NCI-H146 (cell line): ENCODE data around the gene CCDC73.
A peak's percentile ranks its signal among the peaks of the same experiment; 100 is the strongest.
"Not testable (repeated sequence)": the region's sequence is repeated elsewhere in the genome, so short reads cannot be mapped to it uniquely, and the experiment has no call there.

Source experiments
- DNase-seq: peaks from one replicate; lab custom pipeline; 2025; lab: John Stamatoyannopoulos, UW

The CCDC73 gene

DNA sequence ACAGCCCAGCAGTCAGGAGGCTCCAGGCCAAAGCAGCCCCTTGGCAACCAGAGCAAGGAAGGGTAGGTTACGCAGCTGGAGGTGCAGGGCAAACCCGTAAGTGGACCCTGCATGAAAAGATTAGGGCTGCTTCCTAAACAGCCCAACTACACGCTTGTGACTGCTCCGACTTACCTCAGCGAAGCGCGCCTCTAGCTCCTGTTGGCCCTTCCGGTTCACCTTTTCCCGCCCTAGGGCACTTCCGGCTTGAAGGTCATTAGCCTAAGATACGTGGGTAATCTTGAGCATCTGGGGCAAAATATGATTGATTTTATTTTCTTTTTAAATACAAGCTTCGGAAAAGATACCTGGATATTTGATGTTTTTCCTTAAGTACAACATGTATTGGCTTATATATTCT, at the start of gene CCDC73:
Gene CCDC73 (minus strand): TSS at position 224 of the 400 bp plus-strand sequence. CDS start 34,419 bp downstream, outside the sequence.
- no peak for DNase-seq

DNA sequence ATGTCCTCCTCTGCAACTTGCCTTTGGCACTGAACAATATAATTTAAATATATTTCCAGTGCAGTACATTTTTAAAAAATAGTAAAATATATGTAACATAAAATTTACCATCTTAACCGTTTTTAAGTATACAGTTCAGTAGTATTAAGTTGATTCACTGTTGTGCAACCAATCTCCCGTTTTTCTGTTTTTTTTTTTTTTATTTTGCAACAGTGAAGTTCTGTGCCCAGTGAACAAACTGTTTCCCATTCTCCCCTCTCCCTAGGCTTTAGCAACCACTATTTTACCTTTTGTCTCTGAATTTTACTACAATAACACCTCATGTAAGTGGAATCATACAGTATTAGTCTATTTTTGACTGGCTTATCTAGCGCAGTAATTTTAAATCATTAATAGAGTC, 49.1 kb upstream of the CCDC73 start:
- DNase-seq: no peak

DNA sequence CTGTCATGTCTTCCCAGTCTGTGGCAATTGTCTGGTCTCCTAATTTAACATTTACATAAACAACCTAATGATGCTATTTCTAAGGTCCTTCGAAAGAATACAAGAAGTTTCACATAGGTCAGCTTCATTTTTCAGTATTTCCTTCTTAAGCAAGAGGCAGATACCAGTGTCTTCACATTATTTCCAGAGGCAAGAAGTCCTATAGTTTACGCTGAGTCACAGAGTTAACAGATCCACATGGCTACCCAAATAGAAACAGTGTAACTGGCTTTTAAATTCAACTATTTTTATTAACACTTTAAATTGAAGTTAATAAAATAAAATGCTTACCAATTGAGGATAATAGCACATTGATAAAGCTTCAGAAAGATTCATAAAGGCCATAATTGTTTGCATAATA, 46.1 kb upstream of the CCDC73 start:
- no peak for DNase-seq

DNA sequence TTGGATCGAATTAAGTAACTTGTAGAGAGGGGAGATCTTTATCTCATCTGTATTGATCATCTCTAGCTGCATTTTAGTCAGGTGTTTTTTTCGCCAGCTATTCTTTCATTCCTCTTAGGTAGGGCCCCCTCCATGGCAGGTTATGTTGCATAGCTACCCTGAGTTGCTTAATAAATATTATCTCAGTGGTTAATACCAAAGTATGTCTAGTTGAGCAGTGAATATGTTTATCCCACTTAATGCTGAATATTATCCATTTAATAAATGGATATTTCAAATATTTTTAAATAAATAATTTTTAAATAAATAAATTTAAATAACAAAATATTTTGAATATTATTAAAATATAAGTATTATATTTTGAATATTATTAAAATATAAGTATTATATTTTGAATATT, 44.8 kb upstream of the CCDC73 start:
- DNase-seq: no peak

DNA sequence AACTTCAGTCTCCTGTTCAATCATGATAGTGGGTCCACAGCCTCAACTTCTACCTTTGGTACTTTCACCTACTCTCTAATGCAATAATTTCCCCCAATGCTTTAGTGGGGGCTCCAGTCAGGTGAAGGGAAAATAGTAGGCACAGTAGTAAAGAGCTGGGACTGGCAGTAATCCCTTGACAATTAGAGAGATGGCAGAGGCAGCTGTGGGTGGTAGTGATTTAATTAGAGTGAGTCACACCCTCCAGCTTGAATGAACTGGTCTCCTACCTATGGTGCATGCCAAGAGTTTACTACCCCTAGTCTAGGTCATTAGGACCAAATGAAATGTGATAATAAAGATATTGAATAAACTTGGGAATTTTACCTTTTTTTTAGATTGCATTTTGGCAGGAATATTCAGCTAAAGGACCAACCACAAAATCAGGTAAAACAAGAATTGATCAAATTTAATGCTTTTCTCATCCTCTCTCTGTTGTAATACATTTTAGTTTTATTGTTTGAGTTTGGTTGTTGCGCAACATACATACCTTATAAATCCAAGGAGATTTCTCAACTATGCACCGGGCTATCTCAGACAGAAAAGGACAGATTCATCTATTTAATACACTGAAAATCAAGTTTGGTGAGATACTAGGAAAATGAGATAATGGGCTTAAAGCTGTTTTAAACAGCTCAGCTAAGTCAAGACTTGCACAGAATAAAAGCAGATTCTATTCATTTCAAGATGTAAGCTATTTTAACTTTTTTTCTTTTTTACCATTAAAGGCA, 44.2 kb upstream of the CCDC73 start:
- peak; percentile 2 for DNase-seq

DNA sequence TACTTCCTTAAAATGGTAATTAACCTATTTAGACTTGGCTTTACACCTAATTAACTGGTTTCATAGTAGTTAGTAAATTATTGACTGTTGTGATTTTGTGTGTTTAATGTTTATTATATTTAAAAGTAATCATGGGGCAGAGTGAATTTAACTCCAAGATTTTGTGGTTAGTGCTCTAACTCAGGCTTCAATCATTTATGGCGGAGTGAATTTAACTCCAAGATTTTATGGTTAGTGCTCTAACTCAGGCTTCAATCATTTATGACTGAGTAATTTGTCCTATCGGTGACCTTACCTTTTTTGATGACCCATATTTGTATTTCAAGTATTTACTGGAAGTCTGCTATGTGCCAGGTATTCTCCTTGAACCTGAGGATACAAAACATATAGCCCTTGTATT, 42.5 kb upstream of the CCDC73 start:
- DNase-seq: no peak

DNA sequence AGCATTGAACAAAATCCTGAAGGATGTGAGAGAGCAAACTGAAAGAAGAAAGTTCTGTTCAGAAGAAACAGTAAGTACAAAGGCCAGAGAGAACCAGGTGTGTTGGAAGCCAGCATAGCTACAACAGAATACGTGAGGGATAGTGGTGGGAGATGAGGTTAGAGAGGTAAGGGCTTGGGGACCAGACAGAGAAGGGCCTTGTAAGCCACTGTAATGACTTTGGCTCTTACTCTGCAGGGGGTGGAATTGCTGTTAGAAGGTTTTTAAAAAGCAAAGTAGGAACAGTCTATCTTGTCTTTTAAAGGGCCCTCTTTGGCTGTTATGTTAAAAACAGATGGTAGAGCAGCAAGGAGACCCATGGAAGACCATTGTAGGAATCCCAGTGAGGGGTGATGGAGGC, 39.5 kb upstream of the CCDC73 start:
- no peak for DNase-seq

DNA sequence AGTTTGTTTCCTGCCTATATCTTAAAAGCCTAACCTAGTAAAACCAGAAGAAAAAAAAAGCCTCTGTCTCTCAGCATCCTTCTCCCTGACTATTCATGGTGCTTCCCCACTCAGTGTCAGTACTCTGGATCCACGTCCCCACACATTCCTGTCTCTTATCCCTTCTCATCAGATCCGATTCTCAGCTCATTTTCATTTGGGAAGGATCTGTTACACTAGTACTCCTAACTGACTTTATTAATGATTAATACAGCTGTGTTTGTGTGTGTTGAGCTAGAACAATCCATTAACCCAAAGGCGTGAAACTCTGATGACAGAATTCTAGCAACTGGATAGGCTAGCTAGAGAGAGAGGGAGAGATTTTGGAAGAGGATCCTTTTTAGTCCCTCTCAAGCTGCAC, 36.8 kb upstream of the CCDC73 start:
- no peak for DNase-seq

DNA sequence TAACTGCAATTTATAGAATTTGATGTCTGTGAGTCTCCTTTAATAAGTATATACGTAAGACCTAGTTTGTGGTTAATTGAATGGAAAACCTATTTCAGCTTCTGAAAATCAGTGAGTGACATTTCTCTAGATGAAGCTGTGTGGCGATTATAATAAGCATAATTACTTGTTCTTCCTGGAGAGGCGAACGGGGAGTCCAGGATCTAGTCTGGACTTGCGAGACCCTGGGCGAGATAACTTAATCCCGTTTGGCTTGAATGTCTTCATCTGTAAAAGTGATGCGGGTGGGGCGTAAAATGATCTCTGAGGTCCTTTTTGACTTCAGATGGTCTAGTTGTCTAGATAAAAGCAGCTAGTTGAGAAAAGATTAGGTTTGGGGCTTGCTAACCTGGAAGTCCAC, 36.3 kb upstream of the CCDC73 start:
- DNase-seq: no peak

DNA sequence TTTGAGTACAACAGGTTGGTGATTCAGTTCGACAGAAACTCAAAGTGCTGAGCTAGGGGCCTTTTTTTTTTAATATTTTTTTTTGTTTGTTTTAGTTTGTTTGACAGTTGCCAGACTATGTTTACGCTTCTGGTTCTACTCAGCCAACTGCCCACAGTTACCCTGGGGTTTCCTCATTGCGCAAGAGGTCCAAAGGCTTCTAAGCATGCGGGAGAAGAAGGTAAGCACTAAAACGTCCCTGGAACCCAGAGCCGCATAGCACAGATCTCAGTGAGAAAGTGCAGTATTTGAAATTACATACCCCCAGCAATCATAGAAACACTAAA, 35.9 kb upstream of the CCDC73 start:
- peak; percentile 21 for DNase-seq

DNA sequence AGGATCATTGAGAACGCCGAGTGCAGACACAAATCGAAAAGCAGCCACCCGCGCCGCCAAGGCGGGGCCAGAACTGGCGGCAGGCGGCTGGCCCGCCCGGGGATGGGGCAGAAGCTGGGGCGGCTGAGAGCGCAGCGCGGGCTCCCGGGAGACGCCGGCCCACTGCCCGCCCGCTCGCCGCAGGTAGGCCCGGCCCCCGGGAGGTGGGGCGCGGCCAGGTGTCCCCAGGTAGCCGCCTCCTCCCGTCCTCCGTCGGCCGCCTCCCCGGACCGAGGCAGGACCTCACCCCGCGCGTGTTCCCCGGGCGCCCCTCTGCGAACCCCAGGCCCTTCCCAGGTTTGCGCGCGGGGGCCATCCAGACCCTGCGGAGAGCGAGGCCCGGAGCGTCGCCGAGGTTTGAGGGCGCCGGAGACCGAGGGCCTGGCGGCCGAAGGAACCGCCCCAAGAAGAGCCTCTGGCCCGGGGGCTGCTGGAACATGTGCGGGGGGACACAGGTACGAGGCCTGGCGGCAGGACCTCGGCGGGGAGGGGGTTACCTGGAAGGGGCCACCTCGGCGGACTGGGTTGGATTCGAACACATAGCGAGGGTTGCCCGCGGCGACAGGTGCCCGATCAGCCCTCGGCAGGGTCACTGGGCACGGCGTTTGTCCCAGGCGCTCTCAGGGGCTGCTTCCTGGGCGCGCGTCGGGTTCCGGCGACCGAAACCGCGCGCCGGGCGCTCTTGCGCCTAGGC, 35.4 kb upstream of the CCDC73 start, which contains the start of gene PRRG4:
Gene PRRG4 (plus strand): TSS at position 248 of the 733 bp plus-strand sequence. CDS start 603 bp downstream, outside the sequence.
- peak; percentile 67 for DNase-seq

DNA sequence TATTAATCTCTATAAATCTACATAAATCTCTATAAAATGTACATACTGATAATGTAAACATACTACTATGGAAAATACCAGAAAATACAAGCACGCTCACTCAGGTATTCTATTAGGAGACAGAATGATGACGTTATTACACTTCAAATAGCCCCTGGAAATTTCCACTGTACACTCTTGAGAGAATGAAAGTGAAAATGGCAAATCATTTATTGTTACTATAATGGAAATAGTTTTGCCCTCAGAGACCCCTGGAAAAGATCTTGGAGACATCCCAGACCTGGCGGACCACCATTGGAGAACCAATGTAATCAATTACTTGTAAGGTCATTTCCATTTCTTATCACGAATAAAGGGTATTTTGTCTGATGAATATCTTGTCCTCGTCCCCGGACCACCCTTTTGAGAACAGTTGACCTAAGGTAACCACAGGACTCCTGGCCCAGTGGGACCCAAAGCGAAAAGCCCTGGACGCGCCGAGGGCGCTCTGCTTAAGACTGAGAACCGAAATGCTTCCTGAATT, 34.8 kb upstream of the CCDC73 start:
- no peak for DNase-seq

DNA sequence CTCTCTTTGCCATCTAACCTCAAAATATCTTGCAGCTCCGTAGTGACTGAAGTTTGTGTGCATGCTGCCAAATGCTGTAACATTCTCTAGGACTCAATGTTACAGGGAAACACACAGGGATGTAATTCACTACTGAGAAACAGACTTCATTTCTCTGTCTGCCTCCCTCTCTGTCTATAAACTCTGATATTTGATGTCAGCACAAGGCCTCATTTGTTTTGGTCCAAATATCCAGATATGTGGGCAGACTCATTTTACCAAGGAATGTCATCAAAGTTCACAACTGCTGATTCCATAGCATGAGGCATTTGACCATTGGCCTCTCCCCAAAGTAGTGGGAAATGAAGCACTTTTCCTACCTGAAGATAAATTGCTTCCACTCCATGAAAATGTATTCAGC, 32.8 kb upstream of the CCDC73 start:
- no peak for DNase-seq

DNA sequence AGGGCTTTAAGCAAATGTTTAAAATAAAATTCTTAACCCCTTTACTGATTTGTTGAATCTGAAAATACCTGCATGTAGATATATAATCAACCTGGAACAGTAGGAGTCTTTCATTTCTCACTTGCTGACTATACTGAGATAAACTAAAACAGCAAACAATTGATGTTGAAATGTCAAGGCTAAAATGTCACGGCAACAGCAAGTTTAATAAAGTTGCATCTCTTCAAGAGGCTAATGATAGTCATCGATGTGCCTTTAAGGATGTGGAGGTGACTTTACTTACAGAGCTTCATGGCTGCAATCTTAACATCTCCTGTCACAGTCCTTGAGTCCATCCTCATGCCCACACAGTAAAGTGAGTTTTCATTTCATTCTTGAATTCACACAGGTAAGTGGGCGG, 31.7 kb upstream of the CCDC73 start:
- DNase-seq: no peak

DNA sequence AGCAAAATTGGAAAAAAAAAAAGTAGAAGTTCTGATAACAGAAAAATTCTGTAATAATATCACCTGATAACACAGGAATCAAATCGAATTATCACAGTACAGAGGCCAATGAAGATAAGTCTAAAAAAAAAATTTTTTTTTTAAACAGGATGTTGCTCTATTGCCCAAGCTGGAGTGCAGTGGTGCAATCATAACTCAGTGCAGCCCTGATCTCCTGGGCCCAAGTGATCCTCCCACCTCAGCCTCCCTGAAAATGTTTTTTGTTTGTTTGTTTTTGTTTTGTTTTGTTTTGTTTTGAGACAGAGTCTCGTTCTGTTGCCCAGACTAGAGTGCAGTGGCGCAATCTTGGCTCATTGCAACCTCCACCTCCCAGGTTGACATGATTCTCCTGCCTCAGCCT, 29.2 kb upstream of the CCDC73 start:
- DNase-seq: not testable (repeated sequence)

DNA sequence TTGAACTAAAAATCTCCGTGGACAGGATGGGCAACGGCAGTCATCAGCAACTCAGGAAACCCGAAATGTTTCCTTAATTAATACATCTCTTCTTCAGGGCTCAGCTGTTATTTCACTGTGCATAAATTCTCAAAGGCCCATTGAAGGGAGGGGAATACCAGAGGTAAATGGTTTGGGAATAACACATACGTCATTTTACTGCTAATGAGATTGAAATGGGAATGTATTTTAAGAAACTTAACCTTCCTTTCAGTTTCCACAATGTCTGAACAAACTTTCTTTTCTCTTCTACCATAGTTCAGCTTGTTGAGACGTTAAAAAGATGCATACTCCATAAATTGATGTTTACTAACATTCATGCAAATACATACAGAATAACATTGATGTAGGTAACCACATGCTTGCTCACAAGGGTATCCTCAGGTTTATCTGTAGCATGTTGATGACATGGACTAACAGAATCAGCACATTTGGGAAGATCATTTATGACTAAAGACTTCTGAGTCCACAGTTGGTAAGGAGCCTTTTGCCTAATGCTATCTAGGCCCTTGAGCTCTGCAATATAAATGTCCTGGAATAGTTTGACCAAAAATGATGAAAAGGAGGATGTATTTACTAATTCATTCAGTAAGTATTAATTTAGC, 27.6 kb upstream of the CCDC73 start:
- no peak for DNase-seq

DNA sequence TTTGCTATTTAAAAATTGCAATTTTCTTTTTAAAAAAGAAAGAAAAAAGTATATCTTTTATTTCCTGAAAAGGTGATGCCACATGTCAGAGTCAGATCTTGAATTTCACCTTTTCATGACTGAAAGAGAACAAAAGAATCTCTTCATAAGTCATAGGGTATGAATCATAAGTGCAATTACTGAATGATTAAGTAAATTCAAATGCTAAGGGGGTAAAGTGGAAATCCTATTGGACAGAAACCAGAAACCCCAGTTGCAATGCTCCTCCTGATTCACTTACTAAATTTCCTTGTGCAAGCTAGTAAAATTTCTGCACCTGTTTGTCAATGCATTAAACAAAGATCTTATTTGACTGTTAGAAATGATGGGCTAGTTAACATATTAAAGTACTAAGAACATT, 27.1 kb upstream of the CCDC73 start:
- DNase-seq: no peak

DNA sequence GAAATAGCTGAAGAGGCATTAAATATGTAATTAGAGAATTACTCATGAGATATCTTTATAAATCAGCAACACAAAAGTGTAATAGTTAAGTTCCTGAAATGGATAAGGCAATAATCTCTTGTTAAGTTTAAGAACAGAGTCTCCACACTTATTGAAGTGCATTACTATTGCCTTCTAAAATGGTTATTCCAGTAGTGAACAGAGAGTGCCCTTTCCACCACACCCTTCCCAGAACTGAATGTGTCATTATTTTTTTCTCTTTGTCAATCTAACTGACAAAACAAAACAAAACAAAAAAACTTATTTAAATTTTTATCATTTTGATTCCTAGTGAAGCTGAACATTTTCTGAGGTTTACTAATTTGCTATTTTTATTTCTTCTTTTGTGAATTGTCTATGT, 26.0 kb upstream of the CCDC73 start:
- no peak for DNase-seq

DNA sequence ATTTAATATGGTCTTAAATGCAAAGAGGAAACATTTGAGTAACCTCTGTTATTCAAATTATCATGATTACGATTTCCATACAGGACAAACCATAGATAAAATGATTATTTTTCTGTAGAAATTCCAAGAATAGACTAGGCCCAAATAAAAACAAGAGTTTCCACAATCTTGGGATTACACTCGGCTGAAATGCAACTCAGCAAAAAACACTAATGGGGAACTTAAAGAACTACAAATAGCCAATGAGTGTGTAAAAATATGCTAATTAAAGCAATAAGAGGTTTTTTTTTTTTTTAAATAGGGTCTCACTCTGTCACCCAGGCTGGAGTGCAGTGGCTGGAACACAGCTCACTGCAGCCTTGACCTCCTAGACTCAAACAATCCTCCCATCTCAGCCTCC, 24.7 kb upstream of the CCDC73 start:
- DNase-seq: no peak

DNA sequence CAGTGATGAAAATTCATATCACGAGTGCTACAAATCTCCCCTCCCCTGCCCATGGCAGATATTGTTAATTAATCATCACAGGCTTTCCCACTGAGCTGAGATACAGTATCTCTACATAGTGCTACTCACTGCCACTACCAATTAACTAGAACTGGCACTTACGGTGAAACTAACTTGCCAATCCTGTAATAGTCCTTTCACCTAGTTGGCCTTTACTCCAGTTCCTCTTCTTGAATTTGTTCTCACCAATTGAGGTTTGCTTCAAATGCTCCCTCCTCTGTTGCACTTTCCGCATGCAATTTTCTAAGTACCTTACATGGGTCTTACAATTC, 23.4 kb upstream of the CCDC73 start:
- no peak for DNase-seq

DNA sequence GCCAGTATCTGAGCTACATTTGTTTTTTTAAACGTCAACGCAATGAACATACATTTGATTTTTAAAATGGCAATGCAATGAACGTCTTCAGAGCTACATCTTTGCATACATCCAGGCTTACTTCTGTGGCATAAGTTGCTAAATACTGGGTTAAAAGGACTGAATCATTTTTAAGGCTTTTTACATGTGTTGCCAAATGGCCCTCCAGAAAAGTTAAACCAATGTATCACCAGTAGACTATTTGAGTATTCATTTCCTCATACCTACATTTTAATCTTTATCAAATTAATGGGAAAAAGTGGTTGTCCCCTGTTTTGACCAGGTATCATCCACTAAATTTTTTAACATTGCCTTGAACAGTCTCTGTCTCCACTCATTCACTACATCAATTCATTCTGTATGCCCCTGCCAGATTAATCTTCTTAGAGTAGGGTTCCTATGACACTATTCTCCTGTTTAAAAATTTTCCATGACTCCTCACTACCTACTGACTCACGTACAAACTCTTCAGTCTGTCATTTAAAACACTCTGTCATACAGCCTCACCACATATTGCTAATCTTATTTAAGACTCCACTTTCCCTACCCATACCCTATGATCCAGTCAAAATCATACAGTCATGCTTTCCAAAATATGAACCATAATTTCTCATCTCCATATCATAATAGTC, 22.9 kb upstream of the CCDC73 start:
- DNase-seq: no peak

DNA sequence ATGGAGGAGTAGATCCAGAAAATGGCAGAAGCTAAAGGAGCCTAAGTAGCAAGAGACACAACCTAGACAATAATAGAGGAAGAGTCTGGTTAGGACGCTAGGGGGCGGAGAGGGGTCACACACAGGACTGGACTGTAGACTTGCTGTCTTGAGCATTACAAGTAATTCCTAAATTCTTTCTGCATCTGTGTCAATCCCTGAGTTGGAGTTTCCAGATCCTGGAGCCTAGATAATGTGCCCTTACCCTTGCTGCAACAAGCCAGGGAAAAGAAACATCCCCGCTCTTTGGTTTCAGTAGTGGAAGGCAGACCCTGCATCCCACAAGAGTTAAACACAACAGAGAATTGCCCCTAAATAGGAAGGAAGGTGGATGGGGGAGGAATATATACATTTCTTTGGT, 14.9 kb upstream of the CCDC73 start:
- peak; percentile 66 for DNase-seq

DNA sequence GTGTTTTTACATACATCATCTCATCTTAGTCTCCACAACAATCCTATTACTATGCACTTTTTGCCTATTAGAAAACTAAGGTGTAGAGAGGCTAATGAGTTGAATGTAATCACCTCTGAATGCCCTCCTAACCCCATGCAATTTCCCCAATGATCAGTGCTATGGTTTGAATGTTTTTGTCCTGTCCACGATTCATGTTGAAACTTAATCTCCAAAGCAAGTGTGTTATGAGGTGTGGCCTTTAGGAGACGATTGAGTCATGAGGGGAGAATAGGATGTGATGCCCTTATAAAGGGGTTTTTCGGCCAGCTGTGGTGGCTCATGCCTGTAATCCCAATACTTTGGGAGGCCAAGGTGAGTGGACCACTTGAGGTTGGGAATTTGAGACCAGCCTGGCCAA, 2.0 kb upstream of the CCDC73 start:
- no peak for DNase-seq
